GM18498 (cell line): Measurements from ENCODE around the gene C6orf118.

Experiments used
- ATAC-seq: cut with Tn5 transposase; IDR thresholded peaks from one replicate; pipeline ENCODE4 v1.9.1; 2021; ENCODE audit warnings: mild to moderate bottlenecking, moderate library complexity; ENCODE audit not compliant: unreplicated experiment

The C6orf118 gene

DNA sequence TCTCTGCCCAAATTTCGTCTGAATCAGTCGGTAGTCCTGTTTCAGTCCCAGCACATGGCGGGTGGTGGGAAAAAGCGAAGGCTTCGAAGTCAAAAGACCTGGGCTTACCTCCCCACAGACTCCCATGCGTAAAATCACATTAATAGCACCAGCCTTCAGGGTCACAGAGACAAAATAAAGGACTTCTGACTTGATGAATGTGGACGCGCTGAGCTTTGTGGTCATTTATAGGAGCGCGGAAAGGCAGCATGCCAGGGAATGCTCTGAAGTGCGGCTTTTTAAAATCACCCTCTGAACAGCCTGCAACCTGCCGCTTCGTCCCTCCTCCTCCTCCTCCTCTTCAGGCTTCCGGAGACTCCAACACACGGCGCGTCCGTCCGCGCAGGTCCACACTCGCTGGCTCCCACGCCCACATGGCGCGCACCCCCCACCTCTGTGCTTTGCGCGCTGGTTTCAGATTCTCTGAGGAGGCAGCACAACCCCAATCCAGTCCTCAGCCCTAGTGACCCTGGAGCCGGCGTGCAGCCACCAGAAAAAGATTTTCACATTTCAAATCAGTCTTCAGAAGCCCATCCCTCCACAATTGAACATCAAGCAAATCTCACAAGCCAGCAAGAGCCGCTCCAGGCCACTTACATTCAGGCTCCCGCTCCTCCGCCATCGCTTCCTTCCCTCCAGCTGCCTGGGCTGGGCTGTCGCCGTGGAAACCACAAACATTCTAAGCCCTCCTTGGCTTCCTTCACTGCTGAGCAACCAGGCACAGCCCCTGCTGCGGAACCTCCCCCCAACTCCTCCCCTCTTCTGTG, at the start of gene C6orf118:
C6orf118 (minus strand) TSS at position 680 of the 806 bp plus-strand sequence; CDS start at position 661, 19 bp downstream.
- ATAC-seq, result no peak

DNA sequence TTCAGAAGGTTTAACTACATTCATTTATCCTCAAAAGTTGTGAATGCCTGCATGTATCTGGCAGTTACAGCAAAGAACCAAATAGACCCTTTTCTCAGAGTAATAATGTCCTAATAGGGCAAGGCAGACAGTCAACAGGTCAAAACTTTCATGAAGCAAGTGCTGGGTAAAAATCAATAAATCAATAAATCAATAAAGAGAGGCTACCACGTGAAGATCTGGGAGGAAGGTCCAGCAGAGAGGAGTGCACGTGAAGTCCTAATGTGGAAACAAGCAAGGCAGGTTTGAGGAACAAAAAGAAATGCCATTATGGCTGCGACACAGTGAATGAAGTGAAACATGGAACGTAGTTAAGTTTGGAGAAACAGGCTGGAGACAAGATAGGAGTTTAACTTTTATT, 36.3 kb upstream of the C6orf118 start:
- ATAC-seq, result no peak

GRCh38 chr6:165340532-165340931, 31.1 kb upstream of the C6orf118 start:
- ATAC-seq, result no peak

DNA sequence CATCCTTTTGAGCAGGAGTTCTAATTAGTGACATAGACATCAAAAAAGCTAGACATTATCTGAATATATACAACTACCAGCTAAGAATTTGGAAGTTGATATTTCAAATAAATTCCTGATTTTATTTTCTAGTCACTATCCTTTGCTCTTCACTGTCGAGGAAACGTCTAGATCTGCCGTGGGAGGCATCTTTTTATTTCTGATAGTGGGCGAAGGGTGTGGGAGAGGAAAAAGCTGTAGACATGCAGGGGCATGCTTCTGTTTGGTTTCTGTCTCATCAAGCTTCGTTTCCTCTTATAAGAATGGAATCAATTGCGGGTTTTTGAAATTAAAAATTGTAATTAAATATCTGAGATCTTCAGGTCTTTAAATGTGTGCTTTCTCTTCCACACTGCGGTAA, 16.2 kb upstream of the C6orf118 start:
- no peak for ATAC-seq

- no peak for ATAC-seq
These were observed 12.2 kb upstream of the C6orf118 start for GRCh38 chr6:165321555-165322145.

- no peak for ATAC-seq
These were observed 11.7 kb upstream of the C6orf118 start for GRCh38 chr6:165321150-165321549.

GRCh38 chr6:165317723-165318122, 8.3 kb upstream of the C6orf118 start:
- ATAC-seq, result no peak

DNA sequence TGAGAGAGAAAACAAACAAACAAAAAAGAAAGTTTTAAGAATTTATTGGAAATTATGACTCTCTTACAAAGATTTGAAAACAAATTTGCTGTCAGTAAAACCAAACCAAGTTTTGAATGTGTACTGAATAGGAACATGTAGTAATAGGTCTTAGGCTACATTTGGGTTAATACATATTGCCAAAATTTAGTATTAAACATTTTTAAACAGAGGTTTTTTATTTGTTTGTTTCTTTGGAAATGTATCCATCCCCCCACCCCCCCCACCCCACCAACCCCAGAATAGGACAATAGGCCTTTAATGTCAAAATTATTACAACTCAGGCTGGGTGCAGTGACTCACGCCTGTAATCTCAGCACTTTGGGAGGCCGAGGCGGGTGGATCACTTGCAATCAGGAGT, 2.5 kb downstream of the C6orf118 start:
- no peak for ATAC-seq

- ATAC-seq, result no peak
These were observed 7.8 kb downstream of the C6orf118 start for GRCh38 chr6:165301372-165302246.

GRCh38 chr6:165300422-165300936, 8.9 kb downstream of the C6orf118 start:
- ATAC-seq, result no peak

GRCh38 chr6:165298875-165299274, 10.5 kb downstream of the C6orf118 start:
- ATAC-seq, result no peak

DNA sequence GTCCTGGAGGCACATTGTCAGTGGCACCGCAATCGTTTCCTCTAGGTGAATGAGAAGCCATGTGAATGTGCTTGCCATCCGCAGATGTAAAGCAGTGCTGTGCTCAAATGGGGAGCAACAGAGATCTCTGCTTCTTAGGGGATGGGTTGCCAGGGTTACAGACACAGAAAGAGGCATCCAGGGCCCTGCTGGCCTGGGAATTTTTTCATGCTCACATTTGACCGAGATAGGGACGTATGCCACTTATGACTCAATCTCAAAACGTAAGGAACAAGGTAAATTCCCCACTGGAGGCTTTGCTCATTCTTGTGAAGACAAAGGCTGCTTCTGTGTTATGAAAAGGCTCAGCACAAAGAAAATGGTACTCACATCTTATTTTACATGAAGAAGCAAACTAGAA, 11.0 kb downstream of the C6orf118 start:
- no peak for ATAC-seq

DNA sequence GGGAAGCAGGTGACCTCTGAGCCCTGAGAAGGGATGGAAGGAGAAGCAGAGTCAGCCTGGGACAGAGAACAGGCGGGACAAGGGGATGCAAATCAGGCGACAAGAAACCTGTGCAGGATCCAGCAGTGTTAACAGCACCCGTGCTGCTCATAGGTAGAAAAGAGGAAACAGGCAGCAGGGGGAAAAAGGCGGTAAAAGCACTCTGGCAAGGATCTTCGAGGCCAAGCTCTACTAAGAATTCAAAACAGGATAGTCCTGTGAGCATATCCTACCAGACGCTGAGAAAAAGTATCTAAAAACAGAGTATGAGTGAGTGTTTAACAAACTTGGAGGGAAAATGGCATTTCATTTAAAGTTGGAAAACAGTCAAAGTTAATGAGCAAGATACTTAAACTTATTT, 16.7 kb downstream of the C6orf118 start:
- ATAC-seq, result no peak

DNA sequence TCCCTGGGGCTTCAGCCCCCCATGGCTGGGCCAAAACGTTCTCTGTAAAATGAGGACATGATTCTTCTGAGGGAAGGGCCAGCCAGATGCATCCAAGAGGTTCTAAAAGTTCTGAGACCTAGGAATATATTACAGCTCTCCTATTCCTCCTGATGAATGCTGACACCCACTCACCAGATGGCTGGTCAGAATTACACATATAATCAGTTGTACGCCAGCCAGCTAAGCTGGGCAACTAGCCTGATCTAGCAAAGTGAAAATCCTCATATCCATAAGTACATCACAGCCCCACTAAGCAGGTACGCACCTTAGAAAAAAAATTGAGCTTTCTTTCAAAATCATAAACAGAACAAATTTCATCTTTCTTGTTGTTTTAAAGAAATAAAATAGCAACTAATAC, 34.8 kb downstream of the C6orf118 start:
- ATAC-seq, result no peak

- ATAC-seq, result no peak
These were observed 36.8 kb downstream of the C6orf118 start for GRCh38 chr6:165272585-165272984.

GRCh38 chr6:165268987-165269386, 40.4 kb downstream of the C6orf118 start:
- no peak for ATAC-seq

GRCh38 chr6:165266621-165267020, 42.8 kb downstream of the C6orf118 start:
- no peak for ATAC-seq

- ATAC-seq, result no peak
These were observed 43.2 kb downstream of the C6orf118 start for GRCh38 chr6:165266191-165266590.

- ATAC-seq, result no peak
These were observed 48.9 kb downstream of the C6orf118 start for GRCh38 chr6:165260462-165260861.

DNA sequence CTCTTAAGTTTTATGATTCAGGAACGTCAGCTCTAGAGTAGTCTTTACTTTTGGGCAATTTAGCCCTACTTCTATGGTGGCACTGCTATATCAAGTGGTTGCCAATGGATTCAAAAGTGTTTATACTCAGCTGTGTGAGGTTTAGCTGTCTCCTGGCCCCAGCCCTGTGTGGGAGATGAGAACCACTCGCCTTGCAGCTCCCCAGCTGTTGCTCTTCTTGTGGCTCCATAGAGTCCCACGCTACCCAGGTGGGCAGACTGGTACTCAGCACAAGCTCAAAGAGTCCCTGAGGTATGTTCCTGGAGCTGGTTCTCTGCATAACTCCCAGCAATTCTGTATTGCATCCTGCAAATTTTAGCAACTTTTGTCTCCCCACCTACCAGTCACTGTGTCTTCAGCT, 59.6 kb downstream of the C6orf118 start:
- no peak for ATAC-seq

DNA sequence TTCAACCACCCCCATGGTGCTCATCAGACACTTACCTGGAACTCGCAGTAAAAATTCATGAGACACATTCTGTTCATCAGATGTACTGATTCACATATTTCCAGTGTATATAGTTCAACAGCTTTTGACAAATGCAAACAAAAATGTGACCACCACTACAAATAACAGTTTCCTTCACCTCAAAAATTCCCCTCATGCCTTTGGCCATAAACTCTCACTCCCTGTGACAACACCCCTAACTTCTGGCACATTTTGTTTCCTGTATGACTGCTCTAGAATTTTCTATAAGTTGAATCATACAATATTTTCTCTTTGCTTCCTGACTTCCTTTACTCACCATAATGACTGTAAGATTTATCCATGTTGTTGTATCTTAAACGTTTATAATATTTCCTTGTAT, 63.7 kb downstream of the C6orf118 start:
- ATAC-seq, result no peak
